Liver (tissue), 9 donors: ENCODE measurements around the gene FAAP100. TPM values are rescaled to one million over a fixed set of nuclear protein-coding genes. Genes with fewer than 3 reads are reported as not detected.
A peak's percentile ranks its signal among the peaks of the same experiment; 100 is the strongest.

Experiments
- DNase-seq: peaks from one replicate; pipeline ENCODE4 v3.0.0-alpha.2; 2017; ENCODE audit warnings: low spot score
- H3K27ac ChIP-seq, 2 donors: one replicate each; pipeline ENCODE4 v1.7.0; 2013; ENCODE audit warnings: inconsistent platforms in 2 of 2, low read length in 2 of 2, control low read depth in 1 of 2, low read depth in 1 of 2, mild to moderate bottlenecking in 1 of 2
- H3K27me3 ChIP-seq, 4 donors: one replicate each; pipeline versions ENCODE4 v1.6.1 to v1.7.0; 2013; ENCODE audit warnings: low read length in 3 of 4, inconsistent platforms in 1 of 4, mild to moderate bottlenecking in 1 of 4, moderate library complexity in 1 of 4; ENCODE audit not compliant: control insufficient read depth in 4 of 4, insufficient read depth in 4 of 4
- H3K36me3 ChIP-seq, 4 donors: one replicate each; pipeline versions ENCODE4 v1.6.1 to v1.7.0; 2013; ENCODE audit warnings: low read length in 3 of 4, mild to moderate bottlenecking in 3 of 4, low read depth in 1 of 4, moderate library complexity in 1 of 4; ENCODE audit not compliant: control insufficient read depth in 4 of 4, insufficient read depth in 3 of 4
- H3K4me1 ChIP-seq, 4 donors: one replicate each; pipeline versions ENCODE4 v1.6.1 to v1.7.0; 2013; ENCODE audit warnings: low read length in 3 of 4, mild to moderate bottlenecking in 3 of 4, moderate library complexity in 1 of 4; ENCODE audit not compliant: control insufficient read depth in 4 of 4, insufficient read depth in 4 of 4
- H3K4me3 ChIP-seq, 3 donors: one replicate each; pipeline versions ENCODE4 v1.6.1 to v1.7.0; 2013; ENCODE audit warnings: low read length in 3 of 3, control low read depth in 1 of 3, low read depth in 1 of 3, mild to moderate bottlenecking in 1 of 3
- H3K9ac ChIP-seq, 2 donors: one replicate each; pipeline ENCODE4 v1.7.0; 2013; ENCODE audit warnings: low read length in 2 of 2, mild to moderate bottlenecking in 2 of 2, moderate library complexity in 2 of 2, control low read depth in 1 of 2, low read depth in 1 of 2
- H3K9me3 ChIP-seq, 4 donors: one replicate each; pipeline versions ENCODE4 v1.6.1 to v1.7.0; 2013; ENCODE audit warnings: low read length in 3 of 4; ENCODE audit not compliant: control insufficient read depth in 4 of 4
- CTCF ChIP-seq: fragments of 150-350 bp; IDR thresholded peaks from 2 replicates; pipeline ENCODE4 v1.5.1; 2017; ENCODE audit warnings: improper control_type of control experiment, low read depth, low read length; ENCODE audit not compliant: missing input control
- EGR1 ChIP-seq, 2 donors: IDR thresholded peaks; 2 replicates each; pipeline ENCODE4 v1.6.1; 2016 to 2018; ENCODE audit warnings: antibody characterized with exemption in 2 of 2, low read depth in 2 of 2
- GABPA ChIP-seq, 2 donors: IDR thresholded peaks in 1 of 2; conservative IDR thresholded peaks in 1 of 2; 2 replicates each; pipeline ENCODE4 v1.6.1; 2016; ENCODE audit warnings: antibody characterized with exemption in 2 of 2, mild to moderate bottlenecking in 1 of 2, moderate library complexity in 1 of 2
- HNF4A ChIP-seq, 2 donors: conservative IDR thresholded peaks; 2 replicates each; pipeline ENCODE4 v1.6.1; 2016; ENCODE audit warnings: antibody characterized with exemption in 2 of 2, mild to moderate bottlenecking in 2 of 2
- HNF4G ChIP-seq: IDR thresholded peaks from 2 replicates; pipeline ENCODE4 v1.6.1; 2016; ENCODE audit warnings: antibody characterized with exemption
- JUND ChIP-seq, 2 donors: IDR thresholded peaks; 2 replicates each; pipeline ENCODE4 v1.6.1; 2016; ENCODE audit warnings: antibody characterized with exemption in 2 of 2
- MAX ChIP-seq: IDR thresholded peaks from 2 replicates; pipeline ENCODE4 v1.6.1; 2016; ENCODE audit warnings: antibody characterized with exemption
- NR2F2 ChIP-seq: IDR thresholded peaks from 2 replicates; pipeline ENCODE4 v1.6.1; 2016; ENCODE audit warnings: antibody characterized with exemption
- RAD21 ChIP-seq, 2 donors: IDR thresholded peaks; 2 replicates each; pipeline ENCODE4 v1.6.1; 2016; ENCODE audit warnings: antibody characterized with exemption in 2 of 2, mild to moderate bottlenecking in 2 of 2
- REST ChIP-seq: IDR thresholded peaks from 2 replicates; pipeline ENCODE4 v1.6.1; 2016; ENCODE audit warnings: antibody characterized with exemption, mild to moderate bottlenecking
- SP1 ChIP-seq: IDR thresholded peaks from 2 replicates; pipeline ENCODE4 v1.6.1; 2018; ENCODE audit warnings: antibody characterized with exemption, mild to moderate bottlenecking
- TAF1 ChIP-seq: conservative IDR thresholded peaks from 2 replicates; pipeline ENCODE4 v1.6.1; 2016; ENCODE audit warnings: antibody characterized with exemption, mild to moderate bottlenecking
- ZBTB33 ChIP-seq: IDR thresholded peaks from 2 replicates; pipeline ENCODE4 v1.6.1; 2016; ENCODE audit warnings: antibody characterized with exemption
- WGBS: extraction: QIAGEN DNeasy Blood & Tissue Kit; methylation state at CpG from one replicate; pipeline ENCODE4 v1.1.7; 2013; 5-methylcytosine and 5-hydroxymethylcytosine counted together
- polyA plus RNA-seq, 2 donors: library from polyadenylated mRNA; stranded (reverse) in 1 of 2; unstranded in 1 of 2; fragments of 200-250 nt in 1 of 2; fragments of >200 nt in 1 of 2; fragmentation: Nextera tagmentation in 1 of 2; extraction: Ambion mirVana in 1 of 2; gene quantifications; one replicate each; pipeline versions ENCODE4 v1.2.1 to v1.2.3, GENCODE V29; 2013 to 2015
- total RNA-seq, 2 donors: library from RNA; depleted of rRNA; stranded (reverse); fragments of >200 nt; gene quantifications; one replicate each; pipeline ENCODE4 v1.2.3, GENCODE V29; 2014
- donor health status: healthy.
- donor health status: healthy.
- donor health status: healthy.
- donor health status: healthy.
- donor health status: healthy.

FAAP100 gene
- total and polyA plus RNA-seq, 4 donors, result 8.1 to 14.7 (median 9.7) TPM

- 76% methylated on average over 26 of the region's 26 CpGs for WGBS
- no peak overlapping the region for H3K9ac ChIP-seq
Measured at GRCh38 chr17:81537856-81538555, 14.1 kb downstream of the FAAP100 start.

GRCh38 chr17:81537343-81537855, 14.8 kb downstream of the FAAP100 start:
- TF ChIP-seq CTCF (peak; percentile 58), HNF4G (no peak), RAD21 (IDR thresholded peaks at IDR 0.05) (peak in 1 of 2 donors; percentile 86), EGR1 (IDR thresholded peaks at IDR 0.05; ENCODE audit: low read depth in 2 of 2) (no peak)
- Histone ChIP-seq H3K27me3 (peaks cover 0 to 4% (median 0%) of the 10 kb centered on the region in 4 donors), H3K36me3 (peaks cover 0 to 25% (median 12%) of the 10 kb centered on the region in 4 donors), H3K9ac (no peak overlapping the region), H3K9me3 (no peaks in the 10 kb centered on the region), H3K4me3 (no peak overlapping the region), H3K27ac (no peak overlapping the region), H3K4me1 (peaks cover 0 to 6% (median 3%) of the 10 kb centered on the region in 4 donors)
- no peak for DNase-seq
- WGBS, result 13% methylated on average over 17 of the region's 17 CpGs

More at GRCh38 chr17:81537856-81538555, 14.1 kb downstream of the FAAP100 start:
- peaks cover 0 to 31% (median 14%) of the 10 kb centered on the region in 4 donors for H3K36me3 ChIP-seq
- H3K4me1 ChIP-seq, result peaks cover 0 to 6% (median 3%) of the 10 kb centered on the region in 4 donors
- TF ChIP-seq GABPA (IDR thresholded peaks at IDR 0.05 in 1 of 2, conservative IDR thresholded peaks at IDR 0.05 in 1 of 2) (no peak), MAX (no peak), REST (no peak), SP1 (no peak), NR2F2 (no peak), HNF4A (conservative IDR thresholded peaks at IDR 0.05) (no peak), JUND (IDR thresholded peaks at IDR 0.05) (no peak), ZBTB33 (no peak), TAF1 (no peak), EGR1 (IDR thresholded peaks at IDR 0.05; ENCODE audit: low read depth in 2 of 2) (no peak)
- DNase-seq, result no peak
- H3K9me3 ChIP-seq, result no peaks in the 10 kb centered on the region
- H3K4me3 ChIP-seq, result no peak overlapping the region
- peaks cover 0 to 4% (median 0%) of the 10 kb centered on the region in 4 donors for H3K27me3 ChIP-seq
- no peak overlapping the region for H3K27ac ChIP-seq
